ENCODE data around the gene BCL6.

Gene BCL6

GRCh38 chr3:187745201-187746058 is at the start of gene BCL6:
BCL6 (minus strand) TSS chr3:187745468; CDS start chr3:187733693, 11,775 bp downstream.
- peak; percentile 31; the same call in 1 of the 2 replicates for TF ChIP-seq JUND (IDR thresholded peaks at IDR 0.05; ENCODE audit: low read depth)
- in situ Hi-C loops (cut with HindIII; ENCODE audit: low pct_unique_long_range_greater_than_20kb, low sequenced_read_pairs), result loop anchor here (25.0 kb wide), 3 partner anchors 292 to 1192 kb away; no protein-coding TSS in a partner anchor
- peak; percentile 86 to 100 for DNase-seq (ENCODE audit: low read depth in 1 of 2, low spot score in 1 of 2)

GRCh38 chr3:187794731-187795130 is 49.5 kb upstream of the BCL6 start:
- in situ Hi-C loops (cut with HindIII; ENCODE audit: low pct_unique_long_range_greater_than_20kb, low sequenced_read_pairs), result no loop called here
- DNase-seq (ENCODE audit: low read depth in 1 of 2, low spot score in 1 of 2), result no peak
- TF ChIP-seq JUND (IDR thresholded peaks at IDR 0.05; ENCODE audit: low read depth), result no peak

GRCh38 chr3:187793618-187794017 is 48.4 kb upstream of the BCL6 start:
- no peak for DNase-seq (ENCODE audit: low read depth in 1 of 2, low spot score in 1 of 2)
- no peak for TF ChIP-seq JUND (IDR thresholded peaks at IDR 0.05; ENCODE audit: low read depth)
- in situ Hi-C loops (cut with HindIII; ENCODE audit: low pct_unique_long_range_greater_than_20kb, low sequenced_read_pairs), result no loop called here

GRCh38 chr3:187792521-187792920 is 47.3 kb upstream of the BCL6 start:
- no peak for DNase-seq (ENCODE audit: low read depth in 1 of 2, low spot score in 1 of 2)
- TF ChIP-seq JUND (IDR thresholded peaks at IDR 0.05; ENCODE audit: low read depth), result no peak
- in situ Hi-C loops (cut with HindIII; ENCODE audit: low pct_unique_long_range_greater_than_20kb, low sequenced_read_pairs), result no loop called here

GRCh38 chr3:187789872-187790271 is 44.6 kb upstream of the BCL6 start:
- no peak for TF ChIP-seq JUND (IDR thresholded peaks at IDR 0.05; ENCODE audit: low read depth)
- in situ Hi-C loops (cut with HindIII; ENCODE audit: low pct_unique_long_range_greater_than_20kb, low sequenced_read_pairs), result no loop called here
- peak in 1 of 2 experiments; percentile 36 for DNase-seq (ENCODE audit: low read depth in 1 of 2, low spot score in 1 of 2)

GRCh38 chr3:187788984-187789857 is 44.0 kb upstream of the BCL6 start:
- in situ Hi-C loops (cut with HindIII; ENCODE audit: low pct_unique_long_range_greater_than_20kb, low sequenced_read_pairs), result no loop called here
- no peak for TF ChIP-seq JUND (IDR thresholded peaks at IDR 0.05; ENCODE audit: low read depth)
- DNase-seq (ENCODE audit: low read depth in 1 of 2, low spot score in 1 of 2), result no peak

- TF ChIP-seq JUND (IDR thresholded peaks at IDR 0.05; ENCODE audit: low read depth), result no peak
- in situ Hi-C loops (cut with HindIII; ENCODE audit: low pct_unique_long_range_greater_than_20kb, low sequenced_read_pairs), result no loop called here
- DNase-seq (ENCODE audit: low read depth in 1 of 2, low spot score in 1 of 2), result peak in 1 of 2 experiments; percentile 45
These were observed 37.8 kb upstream of the BCL6 start for GRCh38 chr3:187783098-187783497.

GRCh38 chr3:187782006-187782405 is 36.7 kb upstream of the BCL6 start:
- no peak for DNase-seq (ENCODE audit: low read depth in 1 of 2, low spot score in 1 of 2)

GRCh38 chr3:187781001-187781400 is 35.7 kb upstream of the BCL6 start:
- peak in 1 of 2 experiments; percentile 57 for DNase-seq (ENCODE audit: low read depth in 1 of 2, low spot score in 1 of 2)
- no peak for TF ChIP-seq JUND (IDR thresholded peaks at IDR 0.05; ENCODE audit: low read depth)
- in situ Hi-C loops (cut with HindIII; ENCODE audit: low pct_unique_long_range_greater_than_20kb, low sequenced_read_pairs), result no loop called here

More at GRCh38 chr3:187782006-187782405, 36.7 kb upstream of the BCL6 start:
- no peak for TF ChIP-seq JUND (IDR thresholded peaks at IDR 0.05; ENCODE audit: low read depth)
- in situ Hi-C loops (cut with HindIII; ENCODE audit: low pct_unique_long_range_greater_than_20kb, low sequenced_read_pairs), result no loop called here

- TF ChIP-seq JUND (IDR thresholded peaks at IDR 0.05; ENCODE audit: low read depth), result no peak
- DNase-seq (ENCODE audit: low read depth in 1 of 2, low spot score in 1 of 2), result no peak
- in situ Hi-C loops (cut with HindIII; ENCODE audit: low pct_unique_long_range_greater_than_20kb, low sequenced_read_pairs), result no loop called here
These were observed 33.5 kb upstream of the BCL6 start for GRCh38 chr3:187778726-187779125.

- no peak for DNase-seq (ENCODE audit: low read depth in 1 of 2, low spot score in 1 of 2)
- TF ChIP-seq JUND (IDR thresholded peaks at IDR 0.05; ENCODE audit: low read depth), result no peak
- in situ Hi-C loops (cut with HindIII; ENCODE audit: low pct_unique_long_range_greater_than_20kb, low sequenced_read_pairs), result no loop called here
These were observed 32.2 kb upstream of the BCL6 start for GRCh38 chr3:187777331-187777941.

- DNase-seq (ENCODE audit: low read depth in 1 of 2, low spot score in 1 of 2), result no peak
- TF ChIP-seq JUND (IDR thresholded peaks at IDR 0.05; ENCODE audit: low read depth), result no peak
- in situ Hi-C loops (cut with HindIII; ENCODE audit: low pct_unique_long_range_greater_than_20kb, low sequenced_read_pairs), result no loop called here
These were observed 30.3 kb upstream of the BCL6 start for GRCh38 chr3:187775549-187775948.
